Muscle of back (tissue), 11 donors: ENCODE measurements around the gene IGF2BP2. TPM values are rescaled to one million over a fixed set of nuclear protein-coding genes. Genes with fewer than 3 reads are reported as not detected.
A peak's percentile ranks its signal among the peaks of the same experiment; 100 is the strongest.
"Not testable (repeated sequence)": the region's sequence is repeated elsewhere in the genome, so short reads cannot be mapped to it uniquely, and the experiment has no call there.

Experiments used
- DNase-seq, 3 donors: peaks; one replicate each; pipeline versions ENCODE4 v3.0.0 to v3.0.0-alpha.2; 2013
- polyA plus RNA-seq, 10 donors: library from polyadenylated mRNA; unstranded; fragments of 120-200 nt; gene quantifications; one replicate each; pipeline ENCODE4 v1.2.1, GENCODE V29; 2013; ENCODE audit not compliant: insufficient read length in 10 of 10

The IGF2BP2 gene
- polyA plus RNA-seq, 10 donors: 34.6 to 59.6 (median 39.3) TPM

GRCh38 chr3:185678027-185678426 is 146.8 kb downstream of the IGF2BP2 start:
- no peak for DNase-seq

GRCh38 chr3:185677146-185677829 is 147.6 kb downstream of the IGF2BP2 start:
- peak; percentile 48 to 72 (median 57) for DNase-seq

- DNase-seq: no peak
Observed at GRCh38 chr3:185667574-185667973, 157.3 kb downstream of the IGF2BP2 start.

GRCh38 chr3:185663929-185664328 is 160.9 kb downstream of the IGF2BP2 start:
- no peak for DNase-seq

GRCh38 chr3:185661772-185662171 is 163.1 kb downstream of the IGF2BP2 start:
- no peak for DNase-seq

- DNase-seq: not testable (repeated sequence)
Observed at GRCh38 chr3:185661296-185661695, 163.5 kb downstream of the IGF2BP2 start.

- peak; percentile 71 to 85 (median 78) for DNase-seq
Observed at GRCh38 chr3:185659942-185660921, 164.6 kb downstream of the IGF2BP2 start.

- DNase-seq: no peak
Observed at GRCh38 chr3:185658943-185659342, 165.9 kb downstream of the IGF2BP2 start.

GRCh38 chr3:185658504-185658912 is 166.3 kb downstream of the IGF2BP2 start:
- peak in 1 of 3 donors; percentile 94 for DNase-seq

GRCh38 chr3:185657691-185658503 is 166.9 kb downstream of the IGF2BP2 start:
- no peak for DNase-seq

- DNase-seq: no peak
Observed at GRCh38 chr3:185657211-185657610, 167.6 kb downstream of the IGF2BP2 start.

GRCh38 chr3:185656321-185656840 is 168.5 kb downstream of the IGF2BP2 start:
- peak in 1 of 3 donors; percentile 97 for DNase-seq

GRCh38 chr3:185655426-185656320 is 169.2 kb downstream of the IGF2BP2 start:
- DNase-seq: no peak

- no peak for DNase-seq
Observed at GRCh38 chr3:185654758-185655145, 170.1 kb downstream of the IGF2BP2 start.

- no peak for DNase-seq
Observed at GRCh38 chr3:185653949-185654757, 170.7 kb downstream of the IGF2BP2 start.

GRCh38 chr3:185651971-185652370 is 172.9 kb downstream of the IGF2BP2 start:
- no peak for DNase-seq

GRCh38 chr3:185649414-185649813 is 175.4 kb downstream of the IGF2BP2 start:
- DNase-seq: no peak

GRCh38 chr3:185648396-185648795 is 176.4 kb downstream of the IGF2BP2 start:
- DNase-seq: no peak

- DNase-seq: no peak
Observed at GRCh38 chr3:185647880-185648210, 177.0 kb downstream of the IGF2BP2 start.
